Measurements from ENCODE around the gene NRP1. TPM values are rescaled to one million over a fixed set of nuclear protein-coding genes. Genes with fewer than 3 reads are reported as not detected.

Gene NRP1
- total RNA-seq, 4 donors from 2014 or later, result 20.4 to 29.0 (median 22.1) TPM

DNA sequence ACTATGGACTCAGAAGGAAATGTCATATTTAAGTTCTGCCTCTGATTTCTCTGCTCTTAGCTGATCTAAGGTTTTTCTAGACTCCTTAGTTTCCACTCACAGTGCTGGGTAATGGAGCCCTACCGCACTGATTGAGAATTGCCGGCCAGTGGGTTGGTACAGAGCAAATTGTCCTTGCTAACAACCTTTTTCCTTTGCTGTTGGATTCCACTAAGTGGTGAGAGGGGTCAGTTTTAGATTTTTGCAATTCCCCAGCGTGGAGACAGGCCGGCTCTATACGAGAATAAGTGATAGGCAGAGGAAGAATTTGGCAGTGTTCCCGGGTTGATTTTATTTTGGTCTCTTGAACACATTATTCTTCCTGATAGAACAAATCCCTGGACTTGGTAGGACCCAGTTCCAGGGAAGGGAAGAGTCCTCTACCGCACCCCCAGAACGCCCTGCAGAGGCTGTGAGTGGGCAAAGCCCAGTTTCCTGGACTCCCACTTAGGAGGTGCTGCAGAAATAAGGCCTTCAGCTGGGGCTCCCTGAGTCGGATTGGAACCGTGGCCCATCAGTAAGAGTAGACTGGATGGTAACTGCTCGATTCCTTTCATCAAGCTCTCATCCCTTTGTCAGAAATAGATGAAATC, 3.0 kb upstream of the NRP1 start:
- TF ChIP-seq, protein P1, sequence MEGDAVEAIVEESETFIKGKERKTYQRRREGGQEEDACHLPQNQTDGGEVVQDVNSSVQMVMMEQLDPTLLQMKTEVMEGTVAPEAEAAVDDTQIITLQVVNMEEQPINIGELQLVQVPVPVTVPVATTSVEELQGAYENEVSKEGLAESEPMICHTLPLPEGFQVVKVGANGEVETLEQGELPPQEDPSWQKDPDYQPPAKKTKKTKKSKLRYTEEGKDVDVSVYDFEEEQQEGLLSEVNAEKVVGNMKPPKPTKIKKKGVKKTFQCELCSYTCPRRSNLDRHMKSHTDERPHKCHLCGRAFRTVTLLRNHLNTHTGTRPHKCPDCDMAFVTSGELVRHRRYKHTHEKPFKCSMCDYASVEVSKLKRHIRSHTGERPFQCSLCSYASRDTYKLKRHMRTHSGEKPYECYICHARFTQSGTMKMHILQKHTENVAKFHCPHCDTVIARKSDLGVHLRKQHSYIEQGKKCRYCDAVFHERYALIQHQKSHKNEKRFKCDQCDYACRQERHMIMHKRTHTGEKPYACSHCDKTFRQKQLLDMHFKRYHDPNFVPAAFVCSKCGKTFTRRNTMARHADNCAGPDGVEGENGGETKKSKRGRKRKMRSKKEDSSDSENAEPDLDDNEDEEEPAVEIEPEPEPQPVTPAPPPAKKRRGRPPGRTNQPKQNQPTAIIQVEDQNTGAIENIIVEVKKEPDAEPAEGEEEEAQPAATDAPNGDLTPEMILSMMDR (IDR thresholded peaks at IDR 0.05 in 4 of 5, conservative IDR thresholded peaks at IDR 0.05 in 1 of 5), result peak in 1 of 5 experiments; percentile 36
- TF ChIP-seq POLR2A (IDR thresholded peaks at IDR 0.05), result no peak
- in situ Hi-C loops (cut with MboI; ENCODE audit: low sequenced_read_pairs in 4 of 4), result loop anchor here in 1 of 4 donors (10.0 kb wide), 1 partner anchor 143 kb away; no protein-coding TSS in a partner anchor
- Histone ChIP-seq H3K27me3 (no peaks in the 10 kb centered on the region), H3K36me3 (no peaks in the 10 kb centered on the region), H3K27ac (peak overlapping the region; percentile 87 to 94 (median 93)), H3K9me3 (no peaks in the 10 kb centered on the region), H3K4me1 (peaks cover 34 to 44% of the 10 kb centered on the region in 2 donors), H3K4me3 (peak overlapping the region; percentile 82 to 98 (median 91))
- intact Hi-C loops (cut with DNase I; ENCODE audit: low total_unique reads), result loop anchor here (5.0 to 10.0 kb wide), 2 partner anchors 145 to 383 kb away; partner anchors contain the start of gene ITGB1
- DNase-seq (no peak), ATAC-seq (no peak)

DNA sequence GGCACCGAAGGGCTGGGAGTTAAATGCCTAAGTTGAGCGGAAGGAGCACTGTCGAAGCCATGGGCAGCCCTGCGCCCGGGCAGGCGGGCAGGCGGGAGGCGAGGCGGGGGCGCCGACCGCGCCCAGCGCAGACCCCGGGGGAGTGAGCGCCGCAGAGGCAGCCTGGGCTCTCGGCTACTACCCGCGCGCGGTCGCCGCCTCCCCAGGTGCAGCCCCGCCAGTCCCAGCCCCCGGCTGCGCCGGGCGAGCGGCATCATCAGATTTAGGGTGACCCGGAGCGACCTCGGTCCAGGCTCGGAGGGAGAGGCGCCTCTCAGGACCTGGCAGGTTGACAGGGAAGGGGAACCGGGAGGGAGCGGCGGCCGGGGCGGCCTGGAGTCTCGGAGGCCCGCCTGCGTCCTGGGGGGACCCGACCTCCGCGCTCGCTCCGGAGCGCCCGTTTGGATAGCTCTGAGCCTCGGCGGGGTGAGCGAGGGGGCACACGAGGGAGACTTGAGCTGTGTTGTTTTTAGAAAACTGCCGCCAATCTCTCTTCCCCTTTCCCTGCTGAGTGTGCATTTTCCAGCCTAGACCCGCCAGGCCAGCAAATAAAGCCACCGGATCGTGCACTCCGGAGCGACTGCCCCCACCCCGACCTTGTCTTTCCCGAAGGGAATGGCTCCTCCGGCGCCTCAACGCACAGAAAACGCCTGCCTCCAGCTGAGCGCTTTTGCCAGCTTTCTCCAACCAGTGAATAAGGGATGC, 2.3 kb upstream of the NRP1 start:
- Histone ChIP-seq H3K9me3 (no peaks in the 10 kb centered on the region), H3K27ac (peak overlapping the region; percentile 87 to 94 (median 93)), H3K36me3 (no peaks in the 10 kb centered on the region), H3K4me1 (peaks cover 32 to 45% of the 10 kb centered on the region in 2 donors), H3K27me3 (no peaks in the 10 kb centered on the region), H3K4me3 (peak overlapping the region; percentile 82 to 98 (median 91))
- no peak for ATAC-seq
- DNase-seq, result no peak
- TF ChIP-seq, protein P1 (IDR thresholded peaks at IDR 0.05 in 4 of 5, conservative IDR thresholded peaks at IDR 0.05 in 1 of 5), result no peak
- TF ChIP-seq POLR2A (IDR thresholded peaks at IDR 0.05), result no peak
- in situ Hi-C loops (cut with MboI; ENCODE audit: low sequenced_read_pairs in 4 of 4), result loop anchor here in 1 of 4 donors (10.0 kb wide), 1 partner anchor 142 kb away; no protein-coding TSS in a partner anchor
- intact Hi-C loops (cut with DNase I; ENCODE audit: low total_unique reads), result loop anchor here (5.0 to 10.0 kb wide), 2 partner anchors 144 to 382 kb away; partner anchors contain the start of gene ITGB1

GRCh38 chr10:33335801-33336581, 1.5 kb upstream of the NRP1 start:
- Histone ChIP-seq H3K9me3 (no peaks in the 10 kb centered on the region), H3K27ac (peak overlapping the region; percentile 87 to 94 (median 93)), H3K4me1 (peaks cover 33 to 46% of the 10 kb centered on the region in 2 donors), H3K4me3 (peak overlapping the region; percentile 82 to 98 (median 91)), H3K36me3 (no peaks in the 10 kb centered on the region), H3K27me3 (no peaks in the 10 kb centered on the region)
- ATAC-seq (peak; percentile 16 to 20), DNase-seq (peak in 1 of 2 donors; percentile 36)
- in situ Hi-C loops (cut with MboI; ENCODE audit: low sequenced_read_pairs in 4 of 4) (loop anchor here in 1 of 4 donors (10.0 kb wide), 1 partner anchor 141 kb away; no protein-coding TSS in a partner anchor), intact Hi-C loops (cut with DNase I; ENCODE audit: low total_unique reads) (loop anchor here (5.0 to 10.0 kb wide), 2 partner anchors 144 to 381 kb away; partner anchors contain the start of gene ITGB1)
- TF ChIP-seq, protein P1 (IDR thresholded peaks at IDR 0.05 in 4 of 5, conservative IDR thresholded peaks at IDR 0.05 in 1 of 5), result no peak
- peak; percentile 40 to 48 for TF ChIP-seq POLR2A (IDR thresholded peaks at IDR 0.05)

- H3K4me3 ChIP-seq, result peak overlapping the region; percentile 82 to 98 (median 91)
- no peaks in the 10 kb centered on the region for H3K9me3 ChIP-seq
- DNase-seq, result no peak
- no peak for ATAC-seq
- intact Hi-C loops (cut with DNase I; ENCODE audit: low total_unique reads) (loop anchor here (5.0 to 10.0 kb wide), 2 partner anchors 143 to 381 kb away; partner anchors contain the start of gene ITGB1), in situ Hi-C loops (cut with MboI; ENCODE audit: low sequenced_read_pairs in 4 of 4) (loop anchor here in 1 of 4 donors (10.0 kb wide), 1 partner anchor 141 kb away; no protein-coding TSS in a partner anchor)
- TF ChIP-seq, protein P1 (IDR thresholded peaks at IDR 0.05 in 4 of 5, conservative IDR thresholded peaks at IDR 0.05 in 1 of 5), result no peak
- TF ChIP-seq POLR2A (IDR thresholded peaks at IDR 0.05), result no peak
- H3K27me3 ChIP-seq, result no peaks in the 10 kb centered on the region
- no peaks in the 10 kb centered on the region for H3K36me3 ChIP-seq
- H3K27ac ChIP-seq, result peak overlapping the region; percentile 87 to 94 (median 93)
- H3K4me1 ChIP-seq, result peaks cover 38 to 46% of the 10 kb centered on the region in 2 donors
Observed at GRCh38 chr10:33335551-33335800, 1.0 kb upstream of the NRP1 start.
